CD4-positive, CD25-positive, alpha-beta regulatory T cell (primary cell): ENCODE measurements around the gene BLM. TPM values are rescaled to one million over a fixed set of nuclear protein-coding genes. Genes with fewer than 3 reads are reported as not detected.
"Not testable (repeated sequence)": the region's sequence is repeated elsewhere in the genome, so short reads cannot be mapped to it uniquely, and the experiment has no call there.

Source experiments
- ATAC-seq, 2 donors: fragments of 150-1000 bp; cut with Tn5 transposase; one replicate each; pipeline ENCODE4 v1.10.0; 2021; ENCODE audit warnings: low read depth in 2 of 2, moderate number of reproducible peaks in 2 of 2, moderate library complexity in 1 of 2
- DNase-seq, 3 donors: peaks; one replicate each; pipeline versions ENCODE4 v3.0.0 to v3.0.0-alpha.2; 2012 to 2022; ENCODE audit warnings: mixed read lengths in 1 of 3
- H3K27ac ChIP-seq: one replicate; pipeline ENCODE4 v1.7.0; 2013; ENCODE audit warnings: mild to moderate bottlenecking, low read length; ENCODE audit not compliant: insufficient read depth, poor library complexity, severe bottlenecking
- H3K27me3 ChIP-seq: one replicate; pipeline ENCODE4 v1.7.0; 2013; ENCODE audit warnings: low read length; ENCODE audit not compliant: control insufficient read depth, insufficient read depth
- H3K36me3 ChIP-seq: one replicate; pipeline ENCODE4 v1.7.0; 2013; ENCODE audit warnings: mild to moderate bottlenecking, low read length, moderate library complexity; ENCODE audit not compliant: control insufficient read depth, insufficient read depth
- H3K4me1 ChIP-seq: 2 replicates; pipeline ENCODE4 v1.7.0; 2013; ENCODE audit warnings: mild to moderate bottlenecking, low read length; ENCODE audit not compliant: insufficient read depth, control insufficient read depth, poor library complexity, severe bottlenecking
- H3K4me3 ChIP-seq: one replicate; pipeline ENCODE4 v1.7.0; 2013; ENCODE audit warnings: low read depth, mild to moderate bottlenecking, low read length, moderate library complexity
- H3K9me3 ChIP-seq, 2 experiments: 1 replicate in 1 of 2; 2 replicates in 1 of 2; pipeline ENCODE4 v1.7.0; 2013; ENCODE audit warnings: low read length in 2 of 2, mild to moderate bottlenecking in 1 of 2, moderate library complexity in 1 of 2; ENCODE audit not compliant: control insufficient read depth in 2 of 2
- H3K27ac Mint-ChIP-seq, 3 donors: one replicate each; pipeline ENCODE4 v1.8.0; 2020 to 2022; ENCODE audit warnings: mild to moderate bottlenecking in 3 of 3, mixed read lengths in 3 of 3, moderate library complexity in 2 of 3
- H3K27me3 Mint-ChIP-seq: one replicate; pipeline ENCODE4 v1.8.0; 2022; ENCODE audit warnings: mild to moderate bottlenecking, mixed read lengths
- H3K36me3 Mint-ChIP-seq: one replicate; pipeline ENCODE4 v1.8.0; 2020; ENCODE audit warnings: mixed read lengths
- H3K4me1 Mint-ChIP-seq, 4 donors: one replicate each; pipeline ENCODE4 v1.8.0; 2020 to 2022; ENCODE audit warnings: mixed read lengths in 4 of 4, mild to moderate bottlenecking in 1 of 4
- H3K4me3 Mint-ChIP-seq, 4 donors: one replicate each; pipeline ENCODE4 v1.8.0; 2020 to 2022; ENCODE audit warnings: mild to moderate bottlenecking in 4 of 4, mixed read lengths in 4 of 4, moderate library complexity in 3 of 4
- H3K9me3 Mint-ChIP-seq, 7 donors: one replicate each; pipeline ENCODE4 v1.8.0; 2020 to 2022; ENCODE audit warnings: mixed read lengths in 7 of 7, mild to moderate bottlenecking in 3 of 7, moderate library complexity in 2 of 7
- polyA plus RNA-seq, 4 donors: library from polyadenylated mRNA; unstranded; fragments of 300-500 nt; fragmentation: Illumina TruSeq; gene quantifications; one replicate each; pipeline ENCODE4 v1.2.3, GENCODE V29; 2021
- total RNA-seq: library from RNA; stranded (reverse); gene quantifications from one replicate; pipeline ENCODE4 v1.2.3, GENCODE V29; 2022

BLM gene
- total and polyA plus RNA-seq, 5 donors from 2014 or later = 6.3 to 12.0 (median 7.0) TPM

GRCh38 chr15:90818251-90819210 is 101.4 kb downstream of the BLM start:
- no peak overlapping the region for H3K27ac ChIP-seq
- no peaks in the 10 kb centered on the region for H3K9me3 Mint-ChIP-seq
- peaks cover 10% of the 10 kb centered on the region for H3K36me3 Mint-ChIP-seq
- peaks cover 7% of the 10 kb centered on the region for H3K27me3 Mint-ChIP-seq
- no peaks in the 10 kb centered on the region for H3K9me3 ChIP-seq
- H3K4me1 ChIP-seq = peaks cover 16% of the 10 kb centered on the region
- peaks cover 0 to 28% (median 11%) of the 10 kb centered on the region in 4 donors for H3K4me1 Mint-ChIP-seq
- peak overlapping the region in 1 of 3 donors; percentile 63 for H3K27ac Mint-ChIP-seq
- no peaks in the 10 kb centered on the region for H3K27me3 ChIP-seq
- H3K4me3 ChIP-seq = no peak overlapping the region
- DNase-seq (no peak), ATAC-seq (peak in 1 of 2 donors; percentile 20)
- H3K4me3 Mint-ChIP-seq = peak overlapping the region in 1 of 4 donors; percentile 64
- no peaks in the 10 kb centered on the region for H3K36me3 ChIP-seq

DNA sequence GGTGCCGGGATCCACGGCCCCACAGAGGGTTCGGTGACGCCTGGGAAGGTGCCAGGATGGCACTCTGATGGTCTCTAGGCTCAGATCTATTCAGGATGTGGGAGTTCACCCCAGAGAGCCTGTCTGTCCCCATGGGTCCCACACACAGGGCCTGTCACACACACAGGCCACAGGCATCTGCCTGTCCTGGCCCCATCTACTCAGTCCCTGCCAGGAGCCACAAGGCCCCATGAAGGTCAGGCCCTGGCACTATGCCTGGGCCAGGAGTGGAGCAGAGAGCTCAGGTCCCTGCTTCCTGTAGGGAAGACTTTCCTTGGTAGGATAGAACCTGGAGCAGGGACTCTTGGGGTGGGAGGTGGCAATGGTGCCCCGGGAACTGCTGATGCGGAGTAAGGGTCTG is 102.2 kb downstream of the BLM start:
- peaks cover 9% of the 10 kb centered on the region for H3K27me3 Mint-ChIP-seq
- no peaks in the 10 kb centered on the region for H3K9me3 Mint-ChIP-seq
- H3K4me1 ChIP-seq = peaks cover 16% of the 10 kb centered on the region
- ATAC-seq = no peak
- no peak overlapping the region for H3K27ac ChIP-seq
- H3K4me1 Mint-ChIP-seq = peaks cover 0 to 20% (median 11%) of the 10 kb centered on the region in 4 donors
- H3K36me3 ChIP-seq = no peaks in the 10 kb centered on the region
- H3K36me3 Mint-ChIP-seq = peaks cover 10% of the 10 kb centered on the region
- DNase-seq = no peak
- H3K4me3 Mint-ChIP-seq = no peak overlapping the region
- no peaks in the 10 kb centered on the region for H3K9me3 ChIP-seq
- no peaks in the 10 kb centered on the region for H3K27me3 ChIP-seq
- no peak overlapping the region for H3K4me3 ChIP-seq
- H3K27ac Mint-ChIP-seq = no peak overlapping the region

- ATAC-seq (no peak), DNase-seq (no peak)
- Mint-ChIP-seq H3K27me3 (peaks cover 13% of the 10 kb centered on the region), H3K36me3 (peaks cover 7% of the 10 kb centered on the region), H3K9me3 (no peaks in the 10 kb centered on the region), H3K4me1 (peaks cover 0 to 16% (median 10%) of the 10 kb centered on the region in 4 donors), H3K4me3 (no peak overlapping the region), H3K27ac (no peak overlapping the region)
- no peaks in the 10 kb centered on the region for H3K36me3 ChIP-seq
- no peak overlapping the region for H3K4me3 ChIP-seq
- H3K27ac ChIP-seq = no peak overlapping the region
- peaks cover 16% of the 10 kb centered on the region for H3K4me1 ChIP-seq
- H3K27me3 ChIP-seq = no peaks in the 10 kb centered on the region
- H3K9me3 ChIP-seq = no peaks in the 10 kb centered on the region
Observed at GRCh38 chr15:90819850-90820249, 102.7 kb downstream of the BLM start.

- Mint-ChIP-seq H3K4me3 (no peak overlapping the region), H3K27ac (no peak overlapping the region), H3K36me3 (peaks cover under 1% of the 10 kb centered on the region), H3K9me3 (no peaks in the 10 kb centered on the region), H3K27me3 (peaks cover 13% of the 10 kb centered on the region), H3K4me1 (peaks cover 0 to 10% (median 4%) of the 10 kb centered on the region in 4 donors)
- ATAC-seq = no peak
- Histone ChIP-seq H3K4me1 (peaks cover 16% of the 10 kb centered on the region), H3K27me3 (no peaks in the 10 kb centered on the region), H3K27ac (no peak overlapping the region), H3K36me3 (no peaks in the 10 kb centered on the region), H3K9me3 (no peaks in the 10 kb centered on the region), H3K4me3 (no peak overlapping the region)
- DNase-seq = no peak
Observed at GRCh38 chr15:90820481-90820880, 103.3 kb downstream of the BLM start.

GRCh38 chr15:90822204-90822955 is 105.2 kb downstream of the BLM start:
- H3K27ac ChIP-seq = no peak overlapping the region
- no peaks in the 10 kb centered on the region for H3K36me3 ChIP-seq
- no peaks in the 10 kb centered on the region for H3K9me3 ChIP-seq
- no peak overlapping the region for H3K4me3 ChIP-seq
- no peaks in the 10 kb centered on the region for H3K36me3 Mint-ChIP-seq
- no peak overlapping the region for H3K4me3 Mint-ChIP-seq
- no peak overlapping the region for H3K27ac Mint-ChIP-seq
- H3K27me3 Mint-ChIP-seq = peaks cover 13% of the 10 kb centered on the region
- H3K4me1 Mint-ChIP-seq = peaks cover 0 to 3% (median 0%) of the 10 kb centered on the region in 4 donors
- no peaks in the 10 kb centered on the region for H3K27me3 ChIP-seq
- DNase-seq (no peak), ATAC-seq (no peak)
- peaks cover 9% of the 10 kb centered on the region for H3K4me1 ChIP-seq
- H3K9me3 Mint-ChIP-seq = peaks cover 0 to under 1% (median 0%) of the 10 kb centered on the region in 7 donors

DNA sequence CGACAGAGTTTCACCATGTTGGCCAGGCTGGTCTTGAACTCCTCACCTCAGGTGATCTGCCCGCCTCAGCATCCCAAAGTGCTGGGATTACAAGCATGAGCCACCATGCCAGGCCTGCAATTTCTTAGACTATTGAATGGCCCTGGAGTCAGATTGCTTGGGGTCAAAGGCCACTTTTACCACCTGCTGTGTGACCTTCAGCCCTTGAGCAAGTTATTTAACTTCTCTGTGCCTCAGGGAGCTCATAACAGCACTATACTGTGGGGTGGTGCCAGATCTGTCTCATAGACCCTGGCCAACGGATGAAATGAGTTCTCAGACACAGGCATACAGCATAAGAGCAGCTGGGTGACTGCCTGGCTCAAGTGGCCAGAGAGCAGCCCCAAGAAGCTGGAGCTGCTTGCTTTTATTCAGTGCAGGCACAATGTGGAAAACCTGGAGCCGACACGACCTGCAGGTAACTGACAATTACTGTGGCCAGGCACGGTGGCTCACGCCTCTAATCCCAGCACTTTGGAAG is 106.4 kb downstream of the BLM start:
- no peak for ATAC-seq
- H3K27me3 Mint-ChIP-seq = peaks cover 13% of the 10 kb centered on the region

DNA sequence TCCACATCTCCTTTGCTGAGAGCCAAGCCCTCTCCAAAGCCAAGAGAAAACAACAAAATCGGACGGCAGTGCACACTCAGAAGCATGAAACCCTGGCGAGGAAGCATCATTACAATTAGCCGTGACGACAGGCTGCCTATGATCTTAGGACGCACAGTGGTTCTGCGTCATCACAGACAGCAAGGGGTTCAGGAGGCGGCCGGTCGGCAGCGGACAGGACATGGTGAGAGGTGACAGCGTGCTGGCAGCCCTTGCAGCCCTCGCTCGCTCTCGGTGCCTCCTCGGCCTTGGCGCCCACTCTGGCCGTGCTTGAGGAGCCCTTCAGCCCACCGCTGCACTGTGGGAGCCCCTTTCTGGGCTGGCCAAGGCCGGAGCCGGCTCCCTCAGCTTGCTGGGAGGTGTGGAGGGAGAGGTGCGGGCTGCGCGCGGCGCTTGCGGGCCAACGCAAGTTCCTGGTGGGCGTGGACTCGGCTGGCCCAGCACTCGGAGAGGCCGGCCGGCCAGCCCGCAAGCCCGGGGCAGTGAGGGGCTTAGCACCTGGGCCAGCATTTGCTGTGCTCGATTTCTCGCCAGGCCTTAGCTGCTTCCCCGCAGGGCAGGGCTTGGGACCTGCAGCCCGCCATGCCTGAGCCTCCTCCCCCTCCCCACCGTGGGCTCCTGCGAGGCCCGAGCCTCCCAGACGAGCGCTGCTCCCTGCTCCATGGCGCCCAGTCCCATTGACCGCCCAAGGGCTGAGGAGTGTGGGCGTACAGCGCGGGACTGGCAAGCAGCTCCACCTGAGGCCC is 108.2 kb downstream of the BLM start:
- not testable (repeated sequence) for DNase-seq, H3K27me3 ChIP-seq, H3K36me3 ChIP-seq, H3K9me3 ChIP-seq, H3K27ac Mint-ChIP-seq, H3K4me1 ChIP-seq, H3K9me3 Mint-ChIP-seq, H3K4me3 Mint-ChIP-seq, ATAC-seq, H3K27ac ChIP-seq, H3K36me3 Mint-ChIP-seq, H3K4me3 ChIP-seq
- peaks cover 13% of the 10 kb centered on the region for H3K27me3 Mint-ChIP-seq
- peaks cover 3 to 11% (median 5%) of the 10 kb centered on the region in 4 donors for H3K4me1 Mint-ChIP-seq

More for the DNA sequence above, 106.4 kb downstream of the BLM start:
- Histone ChIP-seq H3K27me3 (no peaks in the 10 kb centered on the region), H3K4me3 (no peak overlapping the region), H3K27ac (no peak overlapping the region), H3K36me3 (no peaks in the 10 kb centered on the region), H3K4me1 (peaks cover under 1% of the 10 kb centered on the region), H3K9me3 (no peaks in the 10 kb centered on the region)
- Mint-ChIP-seq H3K4me1 (no peaks in the 10 kb centered on the region), H3K4me3 (no peak overlapping the region), H3K27ac (no peak overlapping the region), H3K9me3 (peaks cover 0 to 3% (median 0%) of the 10 kb centered on the region in 7 donors), H3K36me3 (no peaks in the 10 kb centered on the region)
- DNase-seq = no peak
